Endothelial cell of umbilical vein (primary cell): Measurements from ENCODE around the gene FGFBP2. TPM values are rescaled to one million over a fixed set of nuclear protein-coding genes. Genes with fewer than 3 reads are reported as not detected.

Experiments used
- BruUV-seq: library from RNA; stranded (reverse); fragments of 400-500 nt; replicated peaks from 2 replicates; lab custom pipeline; 2021; lab: Mats Ljungman, UMichigan
- CTCF ChIA-PET: fragments of 300-600, 350-600 bp; sonication (Branson Sonifier 250); formaldehyde crosslinking; loops from one replicate; lab custom pipeline; 2021; ENCODE audit warnings: antibody characterized with exemption, inconsistent platforms; lab: Charles Lee
- POLR2A ChIA-PET: fragments of 300-600, 350-600 bp; sonication (Branson Sonifier 250); formaldehyde crosslinking; loops from one replicate; lab custom pipeline; 2021; ENCODE audit warnings: antibody characterized with exemption, inconsistent platforms; lab: Charles Lee
- DNase-seq: peaks from one replicate; pipeline ENCODE4 v3.0.0-alpha.2; 2011; ENCODE audit warnings: low read depth, low spot score
- FAIRE-seq: peaks from 2 replicates; lab custom pipeline; 2011; peaks lifted over from hg19 to GRCh38; lab: Jason Lieb, UNC
- H2AFZ ChIP-seq: 2 replicates; pipeline ENCODE4 v1.6.0; 2012; ENCODE audit warnings: low read depth, low read length, control low read depth, inconsistent platforms
- H3K27ac ChIP-seq: 2 replicates; pipeline ENCODE4 v1.5.1; 2011; ENCODE audit warnings: low read depth, mild to moderate bottlenecking, control low read depth, low read length, moderate library complexity; ENCODE audit not compliant: insufficient read depth
- H3K27me3 ChIP-seq, 2 experiments: 2 replicates each; pipeline versions ENCODE4 v1.6.0 to v1.6.1; 2011; ENCODE audit warnings: low read length in 2 of 2, mixed read lengths in 1 of 2; ENCODE audit not compliant: control insufficient read depth in 2 of 2, insufficient read depth in 2 of 2
- H3K36me3 ChIP-seq, 2 experiments: 2 replicates in 1 of 2; 3 replicates in 1 of 2; pipeline ENCODE4 v1.5.1; 2011; ENCODE audit warnings: low read length in 2 of 2, mild to moderate bottlenecking in 1 of 2, moderate library complexity in 1 of 2; ENCODE audit not compliant: control insufficient read depth in 2 of 2, insufficient read depth in 2 of 2; ENCODE audit errors: extremely low read depth in 1 of 2
- H3K4me1 ChIP-seq: 3 replicates; pipeline ENCODE4 v1.5.1; 2011; ENCODE audit warnings: mild to moderate bottlenecking, low read length; ENCODE audit not compliant: control insufficient read depth, insufficient read depth; ENCODE audit errors: extremely low read depth
- H3K4me2 ChIP-seq: 2 replicates; pipeline ENCODE4 v1.6.1; 2011; ENCODE audit warnings: low read length, control low read depth, mixed read lengths; ENCODE audit not compliant: insufficient read depth
- H3K4me3 ChIP-seq, 3 experiments: fragments of 200-600 bp in 1 of 3; sonication (generic), shearing (Covaris generic) in 1 of 3; replicated peaks in 1 of 3; 2 replicates each; pipeline ENCODE4 v1.5.1; 2011 to 2016; ENCODE audit warnings: control low read depth in 3 of 3, low read length in 3 of 3, mild to moderate bottlenecking in 2 of 3, inconsistent platforms in 1 of 3, low read depth in 1 of 3, moderate library complexity in 1 of 3; ENCODE audit not compliant: insufficient read depth in 1 of 3
- H3K79me2 ChIP-seq: 2 replicates; pipeline ENCODE4 v1.6.0; 2012; ENCODE audit warnings: low read length, inconsistent platforms; ENCODE audit not compliant: control insufficient read depth, insufficient read depth
- H3K9ac ChIP-seq: replicated peaks from 2 replicates; pipeline ENCODE3; 2011; ENCODE audit warnings: low read length, control low read depth; ENCODE audit not compliant: insufficient read depth; ENCODE audit errors: extremely low read depth
- H3K9me1 ChIP-seq: replicated peaks from 3 replicates; pipeline ENCODE4 v1.6.0; 2011; ENCODE audit warnings: mild to moderate bottlenecking, low read length; ENCODE audit not compliant: control insufficient read depth, insufficient read depth; ENCODE audit errors: extremely low read depth
- H3K9me3 ChIP-seq: replicated peaks from 2 replicates; pipeline ENCODE4 v1.5.1; 2012; ENCODE audit warnings: low read length, inconsistent platforms; ENCODE audit not compliant: control insufficient read depth, insufficient read depth
- H4K20me1 ChIP-seq: replicated peaks from 2 replicates; pipeline ENCODE3; 2011; ENCODE audit warnings: mild to moderate bottlenecking, low read length; ENCODE audit not compliant: control insufficient read depth, insufficient read depth; ENCODE audit errors: extremely low read depth
- CTCF ChIP-seq, 2 donors: IDR thresholded peaks; 1 replicate in 1 of 2; 2 replicates in 1 of 2; pipeline ENCODE4 v1.5.1; 2011; ENCODE audit warnings: low read length in 2 of 2, mild to moderate bottlenecking in 2 of 2, moderate library complexity in 2 of 2, control low read depth in 1 of 2, inconsistent platforms in 1 of 2, low read depth in 1 of 2; ENCODE audit not compliant: insufficient read depth in 1 of 2; ENCODE audit errors: extremely low read depth in 1 of 2
- EZH2 ChIP-seq: IDR thresholded peaks from 2 replicates; pipeline ENCODE4 v1.6.1; 2012; ENCODE audit warnings: borderline replicate concordance, low read depth, mild to moderate bottlenecking, moderate library complexity, low read length, inconsistent platforms; ENCODE audit not compliant: severe bottlenecking
- FOS ChIP-seq: IDR thresholded peaks from 2 replicates; pipeline ENCODE4 v1.6.1; 2011; ENCODE audit warnings: mild to moderate bottlenecking, low read length, moderate library complexity, borderline replicate concordance; ENCODE audit not compliant: insufficient read depth
- GATA2 ChIP-seq: IDR thresholded peaks from 2 replicates; pipeline ENCODE4 v1.7.0; 2011; ENCODE audit warnings: low read depth, mild to moderate bottlenecking, moderate library complexity, mixed read lengths, low read length; ENCODE audit not compliant: insufficient read length, insufficient read depth
- JUN ChIP-seq: IDR thresholded peaks from 2 replicates; pipeline ENCODE4 v1.6.1; 2011; ENCODE audit warnings: borderline replicate concordance, low read depth; ENCODE audit not compliant: insufficient read length, insufficient read depth
- MAX ChIP-seq: IDR thresholded peaks from 2 replicates; pipeline ENCODE4 v1.6.1; 2011; ENCODE audit not compliant: insufficient read depth, insufficient read length
- MYC ChIP-seq: IDR thresholded peaks from one replicate; pipeline ENCODE4 v1.6.1; 2011; ENCODE audit warnings: mild to moderate bottlenecking, low read depth, low read length
- POLR2A ChIP-seq: IDR thresholded peaks from 2 replicates; pipeline ENCODE4 v1.6.1; 2012; ENCODE audit warnings: low read depth, mild to moderate bottlenecking, control low read depth, low read length
- POLR2AphosphoS5 ChIP-seq: IDR thresholded peaks from 2 replicates; pipeline ENCODE4 v1.6.1; 2012; ENCODE audit warnings: low read depth, mild to moderate bottlenecking, control low read depth, low read length, moderate library complexity; ENCODE audit not compliant: insufficient read depth
- dilution Hi-C: fragments of 300-500 bp; cut with MboI; formaldehyde crosslinking; loops from one replicate; pipeline ENCODE4 v1.15.0; 2019; ENCODE audit warnings: low sequenced_read_pairs; ENCODE audit not compliant: extremely low pct_ligation_motif_present
- intact Hi-C: fragments of 100-400 bp; cut with micrococcal nuclease; formaldehyde crosslinking; loops from one replicate; pipeline ENCODE4 v1.10.0; 2022
- polyA plus RNA-seq, 4 experiments: library from polyadenylated mRNA; depleted of rRNA in 3 of 4; stranded (reverse) in 3 of 4; unstranded in 1 of 4; fragments of >200 nt; gene quantifications; 2 replicates each; pipeline versions ENCODE4 v1.2.1 to v1.2.3, GENCODE V29; 2011 to 2012; ENCODE audit warnings: missing spikeins in 1 of 4
- total RNA-seq: library from RNA; stranded (reverse); gene quantifications from 2 replicates; pipeline ENCODE4 v1.2.3, GENCODE V29; 2021

FGFBP2 gene
- total and polyA plus RNA-seq, 2 donors (not counting 3 experiments of a cell fraction or from before 2014, with no cell fraction given), result not detected

GRCh38 chr4:16009153-16009552 is 46.2 kb upstream of the FGFBP2 start:
- no TSS peak for BruUV-seq
- Histone ChIP-seq H3K9me1 (no peaks in the 10 kb centered on the region), H3K27me3 (peaks cover 0 to 1% of the 10 kb centered on the region in 2 experiments), H3K27ac (no peak overlapping the region), H3K36me3 (no peaks in the 10 kb centered on the region), H2AFZ (no peak overlapping the region), H3K4me1 (no peaks in the 10 kb centered on the region), H3K4me3 (no peak overlapping the region), H3K9ac (no peak overlapping the region), H4K20me1 (no peaks in the 10 kb centered on the region), H3K4me2 (no peak overlapping the region), H3K79me2 (no peaks in the 10 kb centered on the region), H3K9me3 (no peaks in the 10 kb centered on the region)
- ChIA-PET CTCF (no interaction called here), POLR2A (no interaction called here)
- FAIRE-seq, result no peak
- TF ChIP-seq POLR2AphosphoS5 (no peak), MAX (no peak), POLR2A (no peak), FOS (no peak), GATA2 (no peak), JUN (no peak), CTCF (IDR thresholded peaks at IDR 0.05; ENCODE audit: extremely low read depth in 1 of 2, insufficient read depth in 1 of 2, low read depth in 1 of 2, low read length in 2 of 2) (no peak), MYC (no peak), EZH2 (no peak)
- DNase-seq, result no peak
- dilution Hi-C loops, result no loop called here
- intact Hi-C loops, result no loop called here
